22Rv1 (cell line): Measurements from ENCODE around the gene RIC8B.

Experiments
- CTCF ChIP-seq: fragments of 450-650 bp; IDR thresholded peaks from 2 replicates; pipeline ENCODE4 v1.5.1; 2017; ENCODE audit warnings: mild to moderate bottlenecking
- ZFX ChIP-seq: fragments of 450-650 bp; IDR thresholded peaks from 2 replicates; pipeline ENCODE4 v1.6.1; 2017; ENCODE audit warnings: antibody characterized with exemption, borderline replicate concordance

- no peak for TF ChIP-seq CTCF
- no peak for TF ChIP-seq ZFX
Observed at GRCh38 chr12:106902053-106902452, 127.6 kb downstream of the RIC8B start.
